Body of pancreas (tissue), 4 donors: ENCODE results near the gene ITGB1BP1.
A peak's percentile ranks its signal among the peaks of the same experiment; 100 is the strongest.

Source experiments
- POLR2A ChIP-seq, 3 donors: fragments of 450-650 bp; IDR thresholded peaks; one replicate each; pipeline ENCODE4 v1.6.1; 2016; ENCODE audit warnings: antibody characterized with exemption in 3 of 3, mild to moderate bottlenecking in 2 of 3
- TF ChIP-seq, protein P1 (sequence below), 7 experiments: fragments of 450-650 bp in 4 of 7; fragments of 200-600 bp in 3 of 7; sonication (generic) in 3 of 7; IDR thresholded peaks; one replicate each; pipeline ENCODE4 v1.5.1; 2016 to 2019; ENCODE audit warnings: antibody characterized with exemption in 7 of 7

DNA sequence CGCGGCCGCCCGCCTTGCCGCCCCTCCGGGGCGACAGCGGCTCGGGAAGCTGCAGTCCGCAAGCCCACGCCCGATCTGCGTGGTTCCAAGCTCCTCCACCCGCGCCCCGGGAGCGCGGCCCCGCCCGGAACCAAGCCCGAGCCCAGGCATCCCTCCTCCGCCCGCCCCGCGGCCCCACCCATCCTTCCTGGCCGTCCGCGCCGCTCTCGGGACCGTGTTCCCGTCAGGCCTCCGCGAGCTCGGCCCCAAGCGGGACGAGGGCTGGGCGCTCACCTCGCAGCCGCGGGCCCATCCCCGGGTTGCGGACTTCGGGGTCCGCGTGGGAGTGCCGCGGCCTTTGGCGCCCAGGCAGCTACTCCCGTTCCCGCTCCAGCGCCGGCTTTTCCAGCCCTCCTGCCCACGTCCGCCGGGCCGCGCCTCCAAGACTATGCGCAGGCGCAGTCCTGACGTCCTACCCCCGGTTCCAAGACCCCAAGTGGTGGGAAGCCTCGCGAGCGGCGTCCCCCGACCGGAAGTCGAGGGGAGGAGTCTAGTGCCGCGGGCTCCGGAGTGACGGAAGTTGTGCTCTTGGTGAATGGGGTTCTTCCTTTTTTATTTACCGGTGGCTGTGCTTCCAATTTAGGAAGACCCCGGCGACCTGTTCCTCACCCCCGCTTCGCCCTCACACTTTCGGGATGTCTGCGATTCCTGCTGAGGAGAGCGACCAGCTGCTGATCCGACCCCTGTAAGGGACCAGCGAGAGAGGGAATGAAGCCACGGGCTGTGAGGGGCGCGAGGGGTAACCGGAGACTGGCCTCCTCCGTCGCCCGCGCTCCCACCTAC, at the start of gene ITGB1BP1, which contains the start of gene CPSF3:
- TF ChIP-seq POLR2A (IDR thresholded peaks at IDR 0.05), result peak in 2 of 3 donors; percentile 55 to 58
- TF ChIP-seq, protein P1, sequence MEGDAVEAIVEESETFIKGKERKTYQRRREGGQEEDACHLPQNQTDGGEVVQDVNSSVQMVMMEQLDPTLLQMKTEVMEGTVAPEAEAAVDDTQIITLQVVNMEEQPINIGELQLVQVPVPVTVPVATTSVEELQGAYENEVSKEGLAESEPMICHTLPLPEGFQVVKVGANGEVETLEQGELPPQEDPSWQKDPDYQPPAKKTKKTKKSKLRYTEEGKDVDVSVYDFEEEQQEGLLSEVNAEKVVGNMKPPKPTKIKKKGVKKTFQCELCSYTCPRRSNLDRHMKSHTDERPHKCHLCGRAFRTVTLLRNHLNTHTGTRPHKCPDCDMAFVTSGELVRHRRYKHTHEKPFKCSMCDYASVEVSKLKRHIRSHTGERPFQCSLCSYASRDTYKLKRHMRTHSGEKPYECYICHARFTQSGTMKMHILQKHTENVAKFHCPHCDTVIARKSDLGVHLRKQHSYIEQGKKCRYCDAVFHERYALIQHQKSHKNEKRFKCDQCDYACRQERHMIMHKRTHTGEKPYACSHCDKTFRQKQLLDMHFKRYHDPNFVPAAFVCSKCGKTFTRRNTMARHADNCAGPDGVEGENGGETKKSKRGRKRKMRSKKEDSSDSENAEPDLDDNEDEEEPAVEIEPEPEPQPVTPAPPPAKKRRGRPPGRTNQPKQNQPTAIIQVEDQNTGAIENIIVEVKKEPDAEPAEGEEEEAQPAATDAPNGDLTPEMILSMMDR (IDR thresholded peaks at IDR 0.05), result peak in 3 of 7 experiments; percentile 20 to 32 (median 30)
